B cell (primary cell): ENCODE data around the gene TMEM163. TPM values are rescaled to one million over a fixed set of nuclear protein-coding genes. Genes with fewer than 3 reads are reported as not detected.

Experiments
- ATAC-seq: fragments of 200-7000 bp; cut with Tn5 transposase; one replicate; pipeline ENCODE4 v1.10.0; 2021; ENCODE audit warnings: low read depth, mild to moderate bottlenecking, moderate number of reproducible peaks, moderate library complexity
- CTCF ChIA-PET: fragments of 350-600 bp; sonication (Branson Sonifier 250); formaldehyde crosslinking; loops from one replicate; lab custom pipeline; 2021; ENCODE audit warnings: antibody characterized with exemption, inconsistent platforms; lab: Charles Lee
- POLR2A ChIA-PET: fragments of 350-600 bp; sonication (Branson Sonifier 250); formaldehyde crosslinking; loops from one replicate; lab custom pipeline; 2021; ENCODE audit warnings: antibody characterized with exemption; lab: Charles Lee
- DNase-seq: peaks from one replicate; pipeline ENCODE4 v3.0.0; 2013
- H2AFZ ChIP-seq: 2 replicates; pipeline ENCODE4 v1.6.1; 2012; ENCODE audit warnings: mild to moderate bottlenecking, low read depth, low read length; ENCODE audit not compliant: insufficient read depth, poor library complexity, severe bottlenecking
- H3K27ac ChIP-seq, 2 donors: 1 replicate in 1 of 2; 2 replicates in 1 of 2; pipeline ENCODE4 v1.5.1; 2012 to 2013; ENCODE audit warnings: low read length in 2 of 2, mild to moderate bottlenecking in 2 of 2, moderate library complexity in 1 of 2
- H3K27me3 ChIP-seq, 4 experiments: fragments of 200-600 bp in 1 of 4; sonication (generic) in 1 of 4; replicated peaks in 1 of 4; 1 replicate in 2 of 4; 2 replicates in 2 of 4; pipeline versions ENCODE4 v1.6.1 to v1.7.0; 2013 to 2016; ENCODE audit warnings: low read length in 3 of 4, mild to moderate bottlenecking in 2 of 4, mixed read lengths in 1 of 4, moderate library complexity in 1 of 4; ENCODE audit not compliant: insufficient read depth in 4 of 4, control insufficient read depth in 3 of 4; ENCODE audit errors: control extremely low read depth in 1 of 4
- H3K36me3 ChIP-seq, 2 experiments: replicated peaks in 1 of 2; 1 replicate in 1 of 2; 2 replicates in 1 of 2; pipeline versions ENCODE4 v1.6.1 to v1.7.1; 2013; ENCODE audit warnings: low read length in 1 of 2; ENCODE audit not compliant: insufficient read depth in 2 of 2, control insufficient read depth in 1 of 2; ENCODE audit errors: control extremely low read depth in 1 of 2, extremely low read depth in 1 of 2
- H3K4me1 ChIP-seq, 2 donors: fragments of 200-600 bp in 1 of 2; sonication (generic) in 1 of 2; 1 replicate in 1 of 2; 2 replicates in 1 of 2; pipeline versions ENCODE4 v1.5.1 to v1.6.1; 2013 to 2017; ENCODE audit warnings: low read length in 2 of 2; ENCODE audit not compliant: control insufficient read depth in 2 of 2, insufficient read depth in 2 of 2
- H3K4me2 ChIP-seq: replicated peaks from 2 replicates; pipeline ENCODE3; 2012; ENCODE audit warnings: mild to moderate bottlenecking, low read depth, low read length; ENCODE audit not compliant: poor library complexity, severe bottlenecking
- H3K4me3 ChIP-seq, 5 experiments: fragments of 200-600 bp in 1 of 5; sonication (generic) in 1 of 5; 1 replicate in 3 of 5; 2 replicates in 2 of 5; pipeline versions ENCODE4 v1.5.1 to v1.7.0; 2011 to 2016; ENCODE audit warnings: low read length in 4 of 5, mild to moderate bottlenecking in 4 of 5, low read depth in 2 of 5, control low read depth in 1 of 5, moderate library complexity in 1 of 5; ENCODE audit not compliant: insufficient read depth in 1 of 5; ENCODE audit errors: control extremely low read depth in 1 of 5, extremely low read depth in 1 of 5
- H3K79me2 ChIP-seq: fragments of 200-600 bp; sonication (generic); one replicate; pipeline ENCODE4 v1.6.0; 2016; ENCODE audit warnings: low read length; ENCODE audit not compliant: control insufficient read depth, insufficient read depth
- H3K9ac ChIP-seq: fragments of 200-600 bp; sonication (generic); 2 replicates; pipeline ENCODE4 v1.6.1; 2017; ENCODE audit warnings: mild to moderate bottlenecking, low read length, moderate library complexity
- H3K9me3 ChIP-seq, 3 donors: one replicate each; pipeline versions ENCODE4 v1.6.1 to v1.7.1; 2013; ENCODE audit warnings: low read length in 2 of 3; ENCODE audit not compliant: control insufficient read depth in 2 of 3, insufficient read depth in 1 of 3; ENCODE audit errors: control extremely low read depth in 1 of 3
- H4K20me1 ChIP-seq: 2 replicates; pipeline ENCODE4 v1.6.0; 2012; ENCODE audit warnings: mild to moderate bottlenecking, low read length; ENCODE audit not compliant: insufficient read depth, control insufficient read depth, poor library complexity, severe bottlenecking
- H3K27ac Mint-ChIP-seq: one replicate; pipeline ENCODE4 v1.8.0; 2021; ENCODE audit warnings: mixed read lengths
- H3K27me3 Mint-ChIP-seq: one replicate; pipeline ENCODE4 v1.8.0; 2021; ENCODE audit warnings: mixed read lengths
- H3K4me1 Mint-ChIP-seq: one replicate; pipeline ENCODE4 v1.8.0; 2021; ENCODE audit warnings: mixed read lengths
- H3K4me3 Mint-ChIP-seq: one replicate; pipeline ENCODE4 v1.8.0; 2021; ENCODE audit warnings: mixed read lengths
- H3K9me3 Mint-ChIP-seq: one replicate; pipeline ENCODE4 v1.8.0; 2022; ENCODE audit warnings: mixed read lengths; ENCODE audit not compliant: insufficient read depth
- CTCF ChIP-seq: fragments of 200-600 bp; IDR thresholded peaks from one replicate; pipeline ENCODE4 v1.8.0; 2022; ENCODE audit warnings: antibody characterized with exemption, mild to moderate bottlenecking
- EZH2 ChIP-seq: IDR thresholded peaks from 2 replicates; pipeline ENCODE4 v1.6.1; 2012; ENCODE audit warnings: borderline replicate concordance, low read depth, mild to moderate bottlenecking, moderate library complexity, low read length; ENCODE audit not compliant: insufficient read depth, poor library complexity, severe bottlenecking
- WGBS: methylation state at CpG from one replicate; pipeline ENCODE4 v1.1.5; 2013; ENCODE audit warnings: missing lambda C conversion rate; ENCODE audit not compliant: insufficient coverage; 5-methylcytosine and 5-hydroxymethylcytosine counted together
- intact Hi-C: fragments of 100-400 bp; cut with micrococcal nuclease; formaldehyde crosslinking; loops from one replicate; pipeline ENCODE4 v1.10.0; 2022
- polyA plus RNA-seq: library from polyadenylated mRNA; depleted of rRNA; stranded (reverse); fragments of >200 nt; gene quantifications from 2 replicates; pipeline ENCODE4 v1.2.3, GENCODE V29; 2012
- total RNA-seq, 2 donors: library from RNA; stranded (reverse); fragments of 120-200 nt in 1 of 2; gene quantifications; 1 replicate in 1 of 2; 2 replicates in 1 of 2; pipeline versions ENCODE4 v1.2.3 to v1.2.4, GENCODE V29; 2013 to 2022

Gene TMEM163
- total and polyA plus RNA-seq, 2 donors (not counting 1 experiment from before 2014, with no cell fraction given): 2.6 to 5.6 TPM

- no peaks in the 10 kb centered on the region for H3K27me3 ChIP-seq
- peaks cover 29% of the 10 kb centered on the region for H3K79me2 ChIP-seq
- no peak overlapping the region for H2AFZ ChIP-seq
- TF ChIP-seq CTCF: no peak
- no peak for TF ChIP-seq EZH2
- H3K4me1 Mint-ChIP-seq: no peaks in the 10 kb centered on the region
- H3K4me3 ChIP-seq: no peak overlapping the region
- H3K9me3 Mint-ChIP-seq: no peaks in the 10 kb centered on the region
- WGBS: 89% methylated on average over 3 of the region's 6 CpGs
- H4K20me1 ChIP-seq: peaks cover 51% of the 10 kb centered on the region
- H3K9me3 ChIP-seq: no peaks in the 10 kb centered on the region
- CTCF ChIA-PET: interaction anchor here (1.9 kb wide), 2 partner anchors 15 to 18 kb away, joined by 4 to 6 read pairs; no protein-coding TSS in a partner anchor
- no peak overlapping the region for H3K27ac Mint-ChIP-seq
- POLR2A ChIA-PET: no interaction called here
- DNase-seq: no peak
- H3K27me3 Mint-ChIP-seq: no peaks in the 10 kb centered on the region
- H3K27ac ChIP-seq: no peak overlapping the region
- no peak for ATAC-seq
- H3K4me3 Mint-ChIP-seq: no peak overlapping the region
- intact Hi-C loops: no loop called here
- no peaks in the 10 kb centered on the region for H3K4me1 ChIP-seq
- H3K4me2 ChIP-seq: no peak overlapping the region
- H3K36me3 ChIP-seq: peaks cover 5 to 99% of the 10 kb centered on the region in 2 experiments
- no peak overlapping the region for H3K9ac ChIP-seq
Measured at GRCh38 chr2:134433979-134434378, 284.8 kb downstream of the TMEM163 start.

GRCh38 chr2:134433469-134433868, 285.3 kb downstream of the TMEM163 start:
- Histone ChIP-seq H3K27ac (no peak overlapping the region), H3K9me3 (no peaks in the 10 kb centered on the region), H3K9ac (no peak overlapping the region), H3K36me3 (peaks cover 7 to 99% of the 10 kb centered on the region in 2 experiments), H2AFZ (no peak overlapping the region), H3K4me3 (no peak overlapping the region), H4K20me1 (peaks cover 46% of the 10 kb centered on the region), H3K27me3 (no peaks in the 10 kb centered on the region), H3K79me2 (peaks cover 32% of the 10 kb centered on the region), H3K4me1 (no peaks in the 10 kb centered on the region), H3K4me2 (no peak overlapping the region)
- TF ChIP-seq EZH2: no peak
- TF ChIP-seq CTCF: no peak
- CTCF ChIA-PET: interaction anchor here (1.9 kb wide), 2 partner anchors 15 to 19 kb away, joined by 4 to 6 read pairs; no protein-coding TSS in a partner anchor
- no peaks in the 10 kb centered on the region for H3K9me3 Mint-ChIP-seq
- POLR2A ChIA-PET: interaction anchor here (0.7 kb wide), 1 partner anchor 158 kb away, joined by 3 read pairs; no protein-coding TSS in a partner anchor
- WGBS: 100% methylated on average over 6 of the region's 7 CpGs
- H3K27me3 Mint-ChIP-seq: no peaks in the 10 kb centered on the region
- H3K27ac Mint-ChIP-seq: no peak overlapping the region
- no peaks in the 10 kb centered on the region for H3K4me1 Mint-ChIP-seq
- ATAC-seq: no peak
- intact Hi-C loops: no loop called here
- H3K4me3 Mint-ChIP-seq: no peak overlapping the region
- DNase-seq: no peak
